ENCODE data around the gene VPS35L.

- TF ChIP-seq CTCF (IDR thresholded peaks at IDR 0.05; ENCODE audit: insufficient read depth, low read depth, low read length) (no peak), EZH2 (IDR thresholded peaks at IDR 0.05; ENCODE audit: insufficient read depth, low read length) (no peak)
Measured at GRCh38 chr16:19616241-19616640, 60.7 kb downstream of the VPS35L start.

Data from astrocyte (in vitro differentiated cells and primary cell).